Measurements from ENCODE around the gene DNAJB9. TPM values are rescaled to one million over a fixed set of nuclear protein-coding genes. Genes with fewer than 3 reads are reported as not detected.

The DNAJB9 gene
- total and polyA plus RNA-seq, 9 of the 15 experiments (the other 6 are each of a cell fraction or from before 2014, with no cell fraction given): 4.3 to 34.2 (median 9.6) TPM

GRCh38 chr7:108569381-108570145, at the start of gene DNAJB9, which contains the start of gene THAP5 (continued):
- peak; percentile 41; the same call in 1 of the 2 replicates for TF ChIP-seq ZBTB9 (CRISPR knock-in tag; IDR thresholded peaks at IDR 0.05)
- TF ChIP-seq RBM39 (optimal IDR thresholded peaks at IDR 0.05; ENCODE audit: low read depth, low read length): no peak
- TF ChIP-seq ARHGAP35 (IDR thresholded peaks at IDR 0.05; ENCODE audit: partially characterized antibody): no peak
- TF ChIP-seq SMAD4 (CRISPR knock-in tag; conservative IDR thresholded peaks at IDR 0.05): peak; percentile 36; the same call in 1 of the 2 replicates
- TF ChIP-seq YY1 (IDR thresholded peaks at IDR 0.05; ENCODE audit: borderline replicate concordance in 1 of 3, control insufficient read depth in 1 of 3, extremely low read depth in 1 of 3, insufficient read depth in 3 of 3, insufficient read length in 1 of 3, insufficient replicate concordance in 2 of 3, low read depth in 1 of 3, low read length in 2 of 3): peak; percentile 20 to 71 (median 64)
- TF ChIP-seq ZNF830 (CRISPR knock-in tag; IDR thresholded peaks at IDR 0.05): peak; percentile 82; the same call in 1 of the 2 replicates
- TF ChIP-seq TCF7L2 (IDR thresholded peaks at IDR 0.05; ENCODE audit: low read depth, low read length): peak; percentile 55; the same call in 1 of the 2 replicates
- TF ChIP-seq ZNF696 (CRISPR knock-in tag; conservative IDR thresholded peaks at IDR 0.05): no peak
- TF ChIP-seq PHB2 (IDR thresholded peaks at IDR 0.05; ENCODE audit: low read depth): 0 out of 2 replicates have a peak, but pooled peaks have one; percentile 16
- no peak for TF ChIP-seq NR2F6 (CRISPR knock-in tag; IDR thresholded peaks at IDR 0.05)
- TF ChIP-seq, protein P1, sequence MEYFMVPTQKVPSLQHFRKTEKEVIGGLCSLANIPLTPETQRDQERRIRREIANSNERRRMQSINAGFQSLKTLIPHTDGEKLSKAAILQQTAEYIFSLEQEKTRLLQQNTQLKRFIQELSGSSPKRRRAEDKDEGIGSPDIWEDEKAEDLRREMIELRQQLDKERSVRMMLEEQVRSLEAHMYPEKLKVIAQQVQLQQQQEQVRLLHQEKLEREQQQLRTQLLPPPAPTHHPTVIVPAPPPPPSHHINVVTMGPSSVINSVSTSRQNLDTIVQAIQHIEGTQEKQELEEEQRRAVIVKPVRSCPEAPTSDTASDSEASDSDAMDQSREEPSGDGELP (CRISPR knock-in tag; IDR thresholded peaks at IDR 0.05; ENCODE audit: borderline replicate concordance): peak; percentile 93
- TF ChIP-seq, protein P2, sequence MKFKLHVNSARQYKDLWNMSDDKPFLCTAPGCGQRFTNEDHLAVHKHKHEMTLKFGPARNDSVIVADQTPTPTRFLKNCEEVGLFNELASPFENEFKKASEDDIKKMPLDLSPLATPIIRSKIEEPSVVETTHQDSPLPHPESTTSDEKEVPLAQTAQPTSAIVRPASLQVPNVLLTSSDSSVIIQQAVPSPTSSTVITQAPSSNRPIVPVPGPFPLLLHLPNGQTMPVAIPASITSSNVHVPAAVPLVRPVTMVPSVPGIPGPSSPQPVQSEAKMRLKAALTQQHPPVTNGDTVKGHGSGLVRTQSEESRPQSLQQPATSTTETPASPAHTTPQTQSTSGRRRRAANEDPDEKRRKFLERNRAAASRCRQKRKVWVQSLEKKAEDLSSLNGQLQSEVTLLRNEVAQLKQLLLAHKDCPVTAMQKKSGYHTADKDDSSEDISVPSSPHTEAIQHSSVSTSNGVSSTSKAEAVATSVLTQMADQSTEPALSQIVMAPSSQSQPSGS (CRISPR knock-in tag; IDR thresholded peaks at IDR 0.05): no peak
- 0 out of 2 replicates have a peak, but pooled peaks have one; percentile 49 for TF ChIP-seq HLTF (IDR thresholded peaks at IDR 0.05)
- TF ChIP-seq, protein P3, sequence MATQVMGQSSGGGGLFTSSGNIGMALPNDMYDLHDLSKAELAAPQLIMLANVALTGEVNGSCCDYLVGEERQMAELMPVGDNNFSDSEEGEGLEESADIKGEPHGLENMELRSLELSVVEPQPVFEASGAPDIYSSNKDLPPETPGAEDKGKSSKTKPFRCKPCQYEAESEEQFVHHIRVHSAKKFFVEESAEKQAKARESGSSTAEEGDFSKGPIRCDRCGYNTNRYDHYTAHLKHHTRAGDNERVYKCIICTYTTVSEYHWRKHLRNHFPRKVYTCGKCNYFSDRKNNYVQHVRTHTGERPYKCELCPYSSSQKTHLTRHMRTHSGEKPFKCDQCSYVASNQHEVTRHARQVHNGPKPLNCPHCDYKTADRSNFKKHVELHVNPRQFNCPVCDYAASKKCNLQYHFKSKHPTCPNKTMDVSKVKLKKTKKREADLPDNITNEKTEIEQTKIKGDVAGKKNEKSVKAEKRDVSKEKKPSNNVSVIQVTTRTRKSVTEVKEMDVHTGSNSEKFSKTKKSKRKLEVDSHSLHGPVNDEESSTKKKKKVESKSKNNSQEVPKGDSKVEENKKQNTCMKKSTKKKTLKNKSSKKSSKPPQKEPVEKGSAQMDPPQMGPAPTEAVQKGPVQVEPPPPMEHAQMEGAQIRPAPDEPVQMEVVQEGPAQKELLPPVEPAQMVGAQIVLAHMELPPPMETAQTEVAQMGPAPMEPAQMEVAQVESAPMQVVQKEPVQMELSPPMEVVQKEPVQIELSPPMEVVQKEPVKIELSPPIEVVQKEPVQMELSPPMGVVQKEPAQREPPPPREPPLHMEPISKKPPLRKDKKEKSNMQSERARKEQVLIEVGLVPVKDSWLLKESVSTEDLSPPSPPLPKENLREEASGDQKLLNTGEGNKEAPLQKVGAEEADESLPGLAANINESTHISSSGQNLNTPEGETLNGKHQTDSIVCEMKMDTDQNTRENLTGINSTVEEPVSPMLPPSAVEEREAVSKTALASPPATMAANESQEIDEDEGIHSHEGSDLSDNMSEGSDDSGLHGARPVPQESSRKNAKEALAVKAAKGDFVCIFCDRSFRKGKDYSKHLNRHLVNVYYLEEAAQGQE (IDR thresholded peaks at IDR 0.05; ENCODE audit: borderline replicate concordance): peak; percentile 97
- TF ChIP-seq, protein P3 (CRISPR knock-in tag; IDR thresholded peaks at IDR 0.05; ENCODE audit: low read depth): 0 out of 2 replicates have a peak, but pooled peaks have one; percentile 38

Measured in K562 (cell line).